Measurements from ENCODE around the gene CHPT1.

Gene CHPT1

DNA sequence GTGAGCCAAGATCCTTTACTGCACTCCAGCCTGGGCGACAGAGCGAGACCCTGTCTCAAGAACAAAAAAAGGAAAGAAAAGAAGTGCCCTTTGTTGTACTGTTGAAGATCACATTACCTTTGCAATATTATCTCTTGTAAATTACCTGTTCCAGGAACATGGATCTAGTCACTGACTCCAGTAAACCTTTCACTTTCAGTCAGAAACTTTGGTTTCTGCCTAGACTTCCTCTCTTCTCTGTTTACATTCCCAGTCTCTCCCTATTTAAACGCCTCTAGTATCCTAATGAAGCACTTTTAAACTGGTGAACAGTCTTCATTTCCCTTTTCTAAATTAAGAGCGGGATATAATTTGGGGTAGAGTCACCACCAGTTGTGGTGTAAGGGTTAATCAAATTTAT lies 12.8 kb downstream of the CHPT1 start:
- Histone ChIP-seq H3K79me2 (ENCODE audit: insufficient read depth, low read length) (peaks cover 93% of the 10 kb centered on the region), H3K27ac (ENCODE audit: low read depth, low read length, poor library complexity, severe bottlenecking) (peak overlapping the region; percentile 21), H4K20me1 (ENCODE audit: insufficient read depth, low read length) (no peaks in the 10 kb centered on the region), H3K4me1 (ENCODE audit: insufficient read depth, low read length, severe bottlenecking) (peaks cover 27% of the 10 kb centered on the region), H3K4me2 (ENCODE audit: low read length) (no peak overlapping the region), H2AFZ (ENCODE audit: low read length) (no peak overlapping the region), H3K4me3 (ENCODE audit: low read depth, low read length, poor library complexity, severe bottlenecking) (no peak overlapping the region), H3K9me2 (ENCODE audit: low read depth, low read length) (no peaks in the 10 kb centered on the region), H3F3A (ENCODE audit: insufficient read depth, low read length) (no peaks in the 10 kb centered on the region), H3K36me3 (ENCODE audit: insufficient read depth, low read length) (peaks cover 12% of the 10 kb centered on the region), H3K9me3 (ENCODE audit: low read length) (no peaks in the 10 kb centered on the region), H3K27me3 (ENCODE audit: insufficient read depth, low read length) (no peaks in the 10 kb centered on the region), H3K9ac (ENCODE audit: low read length) (no peak overlapping the region)
- no peak for TF ChIP-seq EZH2 (IDR thresholded peaks at IDR 0.05; ENCODE audit: borderline replicate concordance, low read length)

DNA sequence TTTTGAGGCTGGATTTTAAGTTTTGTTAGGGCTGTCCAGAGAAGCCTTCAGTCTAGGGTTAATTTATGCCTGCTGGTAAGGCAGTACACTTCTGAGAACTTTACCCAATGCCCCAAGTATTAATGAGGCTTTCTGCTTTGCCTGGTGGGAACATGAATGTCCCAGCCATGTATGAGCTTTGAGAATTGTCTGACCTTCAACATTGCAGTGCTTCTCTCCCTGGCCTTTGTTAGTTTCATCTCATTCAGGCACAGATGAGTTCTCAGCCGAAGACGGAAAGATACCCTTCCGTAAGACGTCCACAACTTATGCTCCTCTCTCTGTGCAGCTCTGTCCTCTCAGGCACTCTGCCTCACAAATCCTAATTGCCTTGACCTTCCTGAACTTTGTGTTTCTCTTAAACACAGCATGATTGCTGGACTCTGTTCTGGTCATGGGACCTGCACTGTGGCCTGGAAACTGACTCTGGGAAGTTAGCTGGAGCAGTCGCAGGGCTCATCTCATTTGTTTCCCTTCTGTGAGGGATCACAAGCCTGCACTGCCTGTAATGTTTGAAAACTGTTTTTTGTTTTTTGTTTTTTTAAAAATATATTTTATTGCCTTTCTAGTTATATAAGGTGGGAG lies 15.7 kb downstream of the CHPT1 start:
- Histone ChIP-seq H3F3A (ENCODE audit: insufficient read depth, low read length) (no peaks in the 10 kb centered on the region), H2AFZ (ENCODE audit: low read length) (no peak overlapping the region), H3K27me3 (ENCODE audit: insufficient read depth, low read length) (no peaks in the 10 kb centered on the region), H3K36me3 (ENCODE audit: insufficient read depth, low read length) (peaks cover 32% of the 10 kb centered on the region), H4K20me1 (ENCODE audit: insufficient read depth, low read length) (no peaks in the 10 kb centered on the region), H3K27ac (ENCODE audit: low read depth, low read length, poor library complexity, severe bottlenecking) (peak overlapping the region; percentile 2), H3K4me3 (ENCODE audit: low read depth, low read length, poor library complexity, severe bottlenecking) (no peak overlapping the region), H3K9me3 (ENCODE audit: low read length) (no peaks in the 10 kb centered on the region), H3K4me2 (ENCODE audit: low read length) (no peak overlapping the region), H3K9me2 (ENCODE audit: low read depth, low read length) (no peaks in the 10 kb centered on the region), H3K9ac (ENCODE audit: low read length) (no peak overlapping the region), H3K79me2 (ENCODE audit: insufficient read depth, low read length) (peaks cover 87% of the 10 kb centered on the region), H3K4me1 (ENCODE audit: insufficient read depth, low read length, severe bottlenecking) (peaks cover 10% of the 10 kb centered on the region)
- no peak for TF ChIP-seq EZH2 (IDR thresholded peaks at IDR 0.05; ENCODE audit: borderline replicate concordance, low read length)
- TF ChIP-seq, protein P1, sequence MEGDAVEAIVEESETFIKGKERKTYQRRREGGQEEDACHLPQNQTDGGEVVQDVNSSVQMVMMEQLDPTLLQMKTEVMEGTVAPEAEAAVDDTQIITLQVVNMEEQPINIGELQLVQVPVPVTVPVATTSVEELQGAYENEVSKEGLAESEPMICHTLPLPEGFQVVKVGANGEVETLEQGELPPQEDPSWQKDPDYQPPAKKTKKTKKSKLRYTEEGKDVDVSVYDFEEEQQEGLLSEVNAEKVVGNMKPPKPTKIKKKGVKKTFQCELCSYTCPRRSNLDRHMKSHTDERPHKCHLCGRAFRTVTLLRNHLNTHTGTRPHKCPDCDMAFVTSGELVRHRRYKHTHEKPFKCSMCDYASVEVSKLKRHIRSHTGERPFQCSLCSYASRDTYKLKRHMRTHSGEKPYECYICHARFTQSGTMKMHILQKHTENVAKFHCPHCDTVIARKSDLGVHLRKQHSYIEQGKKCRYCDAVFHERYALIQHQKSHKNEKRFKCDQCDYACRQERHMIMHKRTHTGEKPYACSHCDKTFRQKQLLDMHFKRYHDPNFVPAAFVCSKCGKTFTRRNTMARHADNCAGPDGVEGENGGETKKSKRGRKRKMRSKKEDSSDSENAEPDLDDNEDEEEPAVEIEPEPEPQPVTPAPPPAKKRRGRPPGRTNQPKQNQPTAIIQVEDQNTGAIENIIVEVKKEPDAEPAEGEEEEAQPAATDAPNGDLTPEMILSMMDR (IDR thresholded peaks at IDR 0.05; ENCODE audit: low read length) = no peak

DNA sequence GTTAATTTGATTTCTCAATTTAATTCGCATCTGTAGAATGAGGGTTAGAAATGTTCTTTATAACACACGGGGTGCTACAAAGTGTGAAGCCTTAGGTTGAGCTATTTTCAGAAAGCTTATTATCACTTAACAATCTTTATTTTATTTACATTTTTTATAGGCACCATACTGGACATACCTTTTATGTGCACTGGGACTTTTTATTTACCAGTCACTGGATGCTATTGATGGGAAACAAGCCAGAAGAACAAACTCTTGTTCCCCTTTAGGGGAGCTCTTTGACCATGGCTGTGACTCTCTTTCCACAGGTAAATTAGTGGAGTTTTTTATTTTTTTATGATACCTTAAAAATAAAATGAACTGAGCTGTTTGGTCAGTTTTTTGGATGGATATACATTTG lies 16.5 kb downstream of the CHPT1 start:
- H3K36me3 ChIP-seq (ENCODE audit: insufficient read depth, low read length) = peaks cover 38% of the 10 kb centered on the region
- no peaks in the 10 kb centered on the region for H4K20me1 ChIP-seq (ENCODE audit: insufficient read depth, low read length)
- H3K9ac ChIP-seq (ENCODE audit: low read length) = no peak overlapping the region
- no peak for TF ChIP-seq EZH2 (IDR thresholded peaks at IDR 0.05; ENCODE audit: borderline replicate concordance, low read length)
- TF ChIP-seq, protein P1 (IDR thresholded peaks at IDR 0.05; ENCODE audit: low read length) = no peak
- no peak overlapping the region for H2AFZ ChIP-seq (ENCODE audit: low read length)
- H3K4me2 ChIP-seq (ENCODE audit: low read length) = no peak overlapping the region
- no peaks in the 10 kb centered on the region for H3F3A ChIP-seq (ENCODE audit: insufficient read depth, low read length)
- no peaks in the 10 kb centered on the region for H3K9me2 ChIP-seq (ENCODE audit: low read depth, low read length)
- no peak overlapping the region for H3K27ac ChIP-seq (ENCODE audit: low read depth, low read length, poor library complexity, severe bottlenecking)
- no peaks in the 10 kb centered on the region for H3K27me3 ChIP-seq (ENCODE audit: insufficient read depth, low read length)
- H3K79me2 ChIP-seq (ENCODE audit: insufficient read depth, low read length) = peaks cover 79% of the 10 kb centered on the region
- H3K4me3 ChIP-seq (ENCODE audit: low read depth, low read length, poor library complexity, severe bottlenecking) = no peak overlapping the region
- peaks cover 10% of the 10 kb centered on the region for H3K4me1 ChIP-seq (ENCODE audit: insufficient read depth, low read length, severe bottlenecking)
- H3K9me3 ChIP-seq (ENCODE audit: low read length) = no peaks in the 10 kb centered on the region

DNA sequence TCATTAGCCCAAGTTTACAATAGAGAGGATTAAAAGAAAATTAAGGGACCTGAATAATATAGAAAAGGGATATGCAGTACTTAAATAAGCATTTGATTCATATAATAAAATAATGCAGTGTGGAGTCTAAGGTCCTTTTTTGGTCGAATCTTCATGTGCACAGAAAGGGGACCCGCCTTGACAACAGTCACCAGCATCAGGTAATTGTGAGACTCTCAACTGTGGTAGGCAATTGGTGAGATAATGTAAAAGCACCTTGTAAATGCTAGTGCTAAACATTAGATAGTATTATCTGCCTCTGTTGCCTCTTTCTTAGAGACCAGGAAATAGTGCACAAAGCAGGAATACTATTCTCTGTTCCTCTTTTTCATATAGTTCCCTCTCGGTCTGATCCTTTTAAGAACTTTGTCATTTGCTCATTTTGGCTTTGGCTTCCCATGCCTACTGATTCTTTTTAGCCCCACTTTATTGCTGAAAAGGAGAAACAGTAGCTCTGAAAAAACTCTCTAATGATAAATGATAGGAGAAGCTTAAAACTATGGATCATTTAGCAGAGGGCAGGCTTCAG lies 17.5 kb downstream of the CHPT1 start:
- H3K27ac ChIP-seq (ENCODE audit: low read depth, low read length, poor library complexity, severe bottlenecking) = no peak overlapping the region
- peaks cover 40% of the 10 kb centered on the region for H3K36me3 ChIP-seq (ENCODE audit: insufficient read depth, low read length)
- H3K9ac ChIP-seq (ENCODE audit: low read length) = no peak overlapping the region
- H4K20me1 ChIP-seq (ENCODE audit: insufficient read depth, low read length) = no peaks in the 10 kb centered on the region
- no peaks in the 10 kb centered on the region for H3F3A ChIP-seq (ENCODE audit: insufficient read depth, low read length)
- H2AFZ ChIP-seq (ENCODE audit: low read length) = no peak overlapping the region
- TF ChIP-seq, protein P1 (IDR thresholded peaks at IDR 0.05; ENCODE audit: low read length) = no peak
- no peak for TF ChIP-seq EZH2 (IDR thresholded peaks at IDR 0.05; ENCODE audit: borderline replicate concordance, low read length)
- peaks cover 69% of the 10 kb centered on the region for H3K79me2 ChIP-seq (ENCODE audit: insufficient read depth, low read length)
- H3K9me2 ChIP-seq (ENCODE audit: low read depth, low read length) = no peaks in the 10 kb centered on the region
- H3K9me3 ChIP-seq (ENCODE audit: low read length) = no peaks in the 10 kb centered on the region
- no peaks in the 10 kb centered on the region for H3K27me3 ChIP-seq (ENCODE audit: insufficient read depth, low read length)
- no peak overlapping the region for H3K4me3 ChIP-seq (ENCODE audit: low read depth, low read length, poor library complexity, severe bottlenecking)
- peaks cover 10% of the 10 kb centered on the region for H3K4me1 ChIP-seq (ENCODE audit: insufficient read depth, low read length, severe bottlenecking)
- H3K4me2 ChIP-seq (ENCODE audit: low read length) = no peak overlapping the region

Data from OCI-LY1 (cell line).